H9 (cell line): Measurements from ENCODE around the gene GATAD2B. TPM values are rescaled to one million over a fixed set of nuclear protein-coding genes. Genes with fewer than 3 reads are reported as not detected.
A peak's percentile ranks its signal among the peaks of the same experiment; 100 is the strongest.

ENCODE experiments used
- DNase-seq: peaks from one replicate; pipeline ENCODE4 v3.0.0-alpha.2; 2017
- H2AFZ ChIP-seq: one replicate; pipeline ENCODE4 v1.6.1; 2013; ENCODE audit warnings: mild to moderate bottlenecking, low read length, control low read depth, moderate library complexity
- H2AK5ac ChIP-seq: 2 replicates; pipeline ENCODE4 v1.6.1; 2013; ENCODE audit warnings: low read length, control low read depth, mixed read lengths; ENCODE audit not compliant: insufficient read length
- H2BK120ac ChIP-seq: one replicate; pipeline ENCODE4 v1.6.1; 2013; ENCODE audit warnings: low read depth, mild to moderate bottlenecking, low read length, control low read depth, inconsistent platforms; ENCODE audit not compliant: poor library complexity, severe bottlenecking
- H2BK12ac ChIP-seq: 2 replicates; pipeline ENCODE4 v1.6.1; 2013; ENCODE audit warnings: low read length, control low read depth, mixed read lengths, low read depth; ENCODE audit not compliant: insufficient read length
- H2BK15ac ChIP-seq: 2 replicates; pipeline ENCODE4 v1.6.1; 2013; ENCODE audit warnings: low read depth, low read length, control low read depth
- H2BK20ac ChIP-seq: one replicate; pipeline ENCODE4 v1.6.1; 2013; ENCODE audit warnings: low read depth, mild to moderate bottlenecking, low read length, control low read depth, inconsistent platforms; ENCODE audit not compliant: poor library complexity, severe bottlenecking
- H2BK5ac ChIP-seq: 2 replicates; pipeline ENCODE4 v1.6.1; 2013; ENCODE audit warnings: low read length, control low read depth, mixed read lengths; ENCODE audit not compliant: insufficient read length
- H3K14ac ChIP-seq: 2 replicates; pipeline ENCODE4 v1.6.1; 2013; ENCODE audit warnings: low read length, control low read depth; ENCODE audit not compliant: insufficient read depth
- H3K18ac ChIP-seq: 2 replicates; pipeline ENCODE4 v1.6.1; 2013; ENCODE audit warnings: low read depth, mild to moderate bottlenecking, mixed read lengths, low read length, control low read depth; ENCODE audit not compliant: insufficient read length
- H3K23ac ChIP-seq: 2 replicates; pipeline ENCODE4 v1.6.1; 2013; ENCODE audit warnings: low read length, control low read depth, mixed read lengths, low read depth; ENCODE audit not compliant: insufficient read length
- H3K23me2 ChIP-seq: 2 replicates; pipeline ENCODE4 v1.6.1; 2013; ENCODE audit warnings: low read depth, mild to moderate bottlenecking, mixed read lengths, low read length, control low read depth; ENCODE audit not compliant: insufficient read length, poor library complexity, severe bottlenecking
- H3K27ac ChIP-seq: 2 replicates; pipeline ENCODE4 v1.5.1; 2013; ENCODE audit warnings: low read length, control low read depth, mixed read lengths, low read depth; ENCODE audit not compliant: insufficient read length
- H3K27me3 ChIP-seq: 2 replicates; pipeline ENCODE4 v1.6.1; 2013; ENCODE audit warnings: low read length, control low read depth, inconsistent platforms; ENCODE audit not compliant: insufficient read depth
- H3K4ac ChIP-seq: 2 replicates; pipeline ENCODE4 v1.6.1; 2013; ENCODE audit warnings: low read depth, mild to moderate bottlenecking, control low read depth, inconsistent platforms, low read length, moderate library complexity
- H3K4me1 ChIP-seq: 2 replicates; pipeline ENCODE4 v1.6.1; 2013; ENCODE audit warnings: low read length, control low read depth, inconsistent platforms; ENCODE audit not compliant: insufficient read depth
- H3K4me2 ChIP-seq: 2 replicates; pipeline ENCODE4 v1.6.1; 2013; ENCODE audit warnings: low read length, control low read depth, mixed read lengths; ENCODE audit not compliant: insufficient read length, insufficient read depth
- H3K56ac ChIP-seq: 2 replicates; pipeline ENCODE4 v1.6.1; 2013; ENCODE audit warnings: low read depth, mild to moderate bottlenecking, mixed read lengths, low read length, control low read depth; ENCODE audit not compliant: insufficient read length
- H3K79me1 ChIP-seq: 2 replicates; pipeline ENCODE4 v1.6.1; 2013; ENCODE audit warnings: low read depth, mild to moderate bottlenecking, moderate library complexity, low read length, control low read depth, inconsistent platforms; ENCODE audit not compliant: insufficient read depth, poor library complexity, severe bottlenecking
- H3K79me2 ChIP-seq: 2 replicates; pipeline ENCODE4 v1.6.1; 2013; ENCODE audit warnings: low read length, control low read depth, inconsistent platforms; ENCODE audit not compliant: insufficient read depth
- H3K9ac ChIP-seq: 2 replicates; pipeline ENCODE4 v1.6.1; 2013; ENCODE audit warnings: low read length, control low read depth, mixed read lengths; ENCODE audit not compliant: insufficient read length; ENCODE audit errors: extremely low read depth
- H3K9me3 ChIP-seq: one replicate; pipeline ENCODE4 v1.6.1; 2013; ENCODE audit warnings: low read depth, low read length, inconsistent platforms; ENCODE audit not compliant: control insufficient read depth
- H3T11ph ChIP-seq: one replicate; pipeline ENCODE4 v1.6.1; 2013; ENCODE audit warnings: mild to moderate bottlenecking, low read length, control low read depth, inconsistent platforms
- H4K20me1 ChIP-seq: one replicate; pipeline ENCODE4 v1.6.1; 2013; ENCODE audit not compliant: control insufficient read depth, insufficient read length, insufficient read depth
- H4K5ac ChIP-seq: 2 replicates; pipeline ENCODE4 v1.6.1; 2013; ENCODE audit warnings: low read depth, mild to moderate bottlenecking, mixed read lengths, low read length, control low read depth; ENCODE audit not compliant: insufficient read length
- H4K8ac ChIP-seq: replicated peaks from 2 replicates; pipeline ENCODE4 v1.6.1; 2013; ENCODE audit warnings: low read length, control low read depth, mixed read lengths, low read depth; ENCODE audit not compliant: insufficient read length
- H4K91ac ChIP-seq: 2 replicates; pipeline ENCODE4 v1.6.1; 2013; ENCODE audit warnings: low read depth, mild to moderate bottlenecking, moderate library complexity, mixed read lengths, low read length, control low read depth; ENCODE audit not compliant: insufficient read length
- H3K27ac Mint-ChIP-seq, 3 experiments: 2 replicates in 2 of 3; 3 replicates in 1 of 3; pipeline ENCODE4 v1.8.0; 2020 to 2021; ENCODE audit warnings: mixed read lengths in 3 of 3, mild to moderate bottlenecking in 1 of 3, moderate library complexity in 1 of 3
- H3K27me3 Mint-ChIP-seq: 2 replicates; pipeline ENCODE4 v1.8.0; 2021; ENCODE audit warnings: low read depth, mild to moderate bottlenecking, moderate library complexity, mixed read lengths
- H3K36me3 Mint-ChIP-seq, 3 experiments: 2 replicates in 2 of 3; 3 replicates in 1 of 3; pipeline ENCODE4 v1.8.0; 2020 to 2021; ENCODE audit warnings: low read depth in 3 of 3, mixed read lengths in 3 of 3; ENCODE audit not compliant: insufficient read depth in 1 of 3
- H3K4me1 Mint-ChIP-seq, 2 experiments: 2 replicates each; pipeline ENCODE4 v1.8.0; 2020; ENCODE audit warnings: mixed read lengths in 2 of 2
- H3K4me3 Mint-ChIP-seq, 2 experiments: 2 replicates in 1 of 2; 3 replicates in 1 of 2; pipeline ENCODE4 v1.8.0; 2020 to 2021; ENCODE audit warnings: mild to moderate bottlenecking in 2 of 2, mixed read lengths in 2 of 2, moderate library complexity in 1 of 2
- H3K9me3 Mint-ChIP-seq, 2 experiments: 2 replicates in 1 of 2; 3 replicates in 1 of 2; pipeline ENCODE4 v1.8.0; 2020; ENCODE audit warnings: mild to moderate bottlenecking in 2 of 2, mixed read lengths in 2 of 2, moderate library complexity in 1 of 2
- WGBS: extraction: QIAGEN DNeasy Blood & Tissue Kit; methylation state at CpG from one replicate; pipeline ENCODE4 v1.1.7; 2013; ENCODE audit warnings: missing lambda C conversion rate, low lambda C conversion rate, mixed read lengths; ENCODE audit not compliant: insufficient read length; ENCODE audit errors: extremely low coverage; 5-methylcytosine and 5-hydroxymethylcytosine counted together
- total RNA-seq: library from RNA; stranded (reverse); gene quantifications from 2 replicates; pipeline ENCODE4 v1.2.1, GENCODE V29; 2021
- TF ChIP-seq, protein P1 (sequence below): fragments of 200-600 bp; sonication (generic); conservative IDR thresholded peaks from 3 replicates; pipeline ENCODE4 v1.8.0; 2021; ENCODE audit warnings: antibody characterized with exemption, mild to moderate bottlenecking

GATAD2B gene
- total RNA-seq, 1 experiment from 2014 or later = 44.1 TPM

DNA sequence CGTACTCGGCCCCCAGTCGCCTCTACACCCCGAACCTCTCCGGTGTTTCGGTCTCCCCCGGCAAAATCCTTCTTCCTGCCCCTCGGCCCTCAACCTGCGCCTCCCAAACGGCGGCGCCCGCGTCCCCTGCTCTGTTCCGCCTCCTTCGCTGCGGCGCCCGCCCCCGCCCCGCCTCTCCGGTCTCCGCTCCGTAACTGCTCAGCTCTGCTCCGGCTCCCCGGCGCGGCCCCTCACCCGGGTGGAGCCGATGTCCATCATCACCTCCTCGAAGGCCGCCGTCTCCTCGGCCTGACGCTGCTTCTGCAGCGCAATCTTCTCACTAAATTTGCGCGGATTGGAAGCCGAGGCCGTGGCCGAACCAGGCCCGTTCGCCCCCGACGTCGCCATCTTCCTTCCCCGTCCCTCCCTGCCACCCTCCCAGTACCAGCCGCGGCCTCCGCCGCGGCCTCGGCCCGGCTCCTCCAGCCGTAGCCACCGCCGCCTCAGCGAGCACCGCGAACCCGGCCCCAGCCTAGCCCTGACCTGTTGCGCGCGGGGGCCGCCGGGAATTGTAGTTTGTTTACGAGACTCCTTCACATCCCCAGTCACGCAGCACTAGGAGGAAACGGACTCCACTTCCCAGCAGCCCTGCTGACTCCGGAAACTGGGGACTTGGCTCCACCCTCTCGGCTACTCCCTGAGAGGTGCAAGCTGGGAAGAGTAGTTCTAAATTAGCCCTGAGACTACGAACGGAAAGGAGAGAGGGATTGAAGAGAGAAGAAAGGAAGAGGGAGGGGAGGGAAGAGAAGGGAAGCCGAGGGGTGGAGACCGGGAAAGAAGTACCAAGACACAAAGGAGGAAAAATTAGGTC lies 35.6 kb upstream of the GATAD2B start, which contains the start of gene CRTC2:
Gene CRTC2 (minus strand): TSS at position 502 of the 850 bp plus-strand sequence. CDS start 115 bp downstream, at position 387.
- H3T11ph ChIP-seq = no peak within 1 kb of the TSS
- peak within 1 kb of the TSS; percentile 95 to 99 (median 99) for H3K27ac Mint-ChIP-seq
- no peak within 1 kb of the TSS for H4K8ac ChIP-seq
- peak within 1 kb of the TSS; percentile 61 for H3K18ac ChIP-seq
- H3K14ac ChIP-seq = peak within 1 kb of the TSS; percentile 72
- H2BK5ac ChIP-seq = no peak within 1 kb of the TSS
- WGBS = no CpG with 5 or more reads among the region's 75 CpGs
- H3K27me3 Mint-ChIP-seq = no peaks in the 10 kb centered on the region
- H3K4me2 ChIP-seq = peak within 1 kb of the TSS; percentile 98
- H3K79me1 ChIP-seq = peaks cover 21% of the 10 kb centered on the region
- H2BK15ac ChIP-seq = no peak within 1 kb of the TSS
- H3K4ac ChIP-seq = no peak within 1 kb of the TSS
- peaks cover 27 to 45% (median 31%) of the 10 kb centered on the region in 3 experiments for H3K36me3 Mint-ChIP-seq
- H3K4me3 Mint-ChIP-seq = peak within 1 kb of the TSS; percentile 99 to 100
- H3K4me1 ChIP-seq = no peaks in the 10 kb centered on the region
- no peak within 1 kb of the TSS for H3K23ac ChIP-seq
- H2BK12ac ChIP-seq = no peak within 1 kb of the TSS
- H3K27me3 ChIP-seq = no peaks in the 10 kb centered on the region
- no peaks in the 10 kb centered on the region for H4K20me1 ChIP-seq
- no peak within 1 kb of the TSS for H4K5ac ChIP-seq
- H3K9me3 ChIP-seq = no peaks in the 10 kb centered on the region
- peak within 1 kb of the TSS; percentile 93 for H3K9ac ChIP-seq
- no peak within 1 kb of the TSS for H2AFZ ChIP-seq
- peak; percentile 99 for DNase-seq
- no peak within 1 kb of the TSS for H2AK5ac ChIP-seq
- H2BK20ac ChIP-seq = no peak within 1 kb of the TSS
- H3K79me2 ChIP-seq = peaks cover 45% of the 10 kb centered on the region
- peak within 1 kb of the TSS; percentile 5 for H3K27ac ChIP-seq
- no peaks in the 10 kb centered on the region; a peak in 1 of 5 replicates for H3K9me3 Mint-ChIP-seq
- H3K56ac ChIP-seq = no peak within 1 kb of the TSS
- peaks cover 35 to 46% of the 10 kb centered on the region in 2 experiments for H3K4me1 Mint-ChIP-seq
- H4K91ac ChIP-seq = no peak within 1 kb of the TSS
- H2BK120ac ChIP-seq = no peak within 1 kb of the TSS
- TF ChIP-seq, protein P1, sequence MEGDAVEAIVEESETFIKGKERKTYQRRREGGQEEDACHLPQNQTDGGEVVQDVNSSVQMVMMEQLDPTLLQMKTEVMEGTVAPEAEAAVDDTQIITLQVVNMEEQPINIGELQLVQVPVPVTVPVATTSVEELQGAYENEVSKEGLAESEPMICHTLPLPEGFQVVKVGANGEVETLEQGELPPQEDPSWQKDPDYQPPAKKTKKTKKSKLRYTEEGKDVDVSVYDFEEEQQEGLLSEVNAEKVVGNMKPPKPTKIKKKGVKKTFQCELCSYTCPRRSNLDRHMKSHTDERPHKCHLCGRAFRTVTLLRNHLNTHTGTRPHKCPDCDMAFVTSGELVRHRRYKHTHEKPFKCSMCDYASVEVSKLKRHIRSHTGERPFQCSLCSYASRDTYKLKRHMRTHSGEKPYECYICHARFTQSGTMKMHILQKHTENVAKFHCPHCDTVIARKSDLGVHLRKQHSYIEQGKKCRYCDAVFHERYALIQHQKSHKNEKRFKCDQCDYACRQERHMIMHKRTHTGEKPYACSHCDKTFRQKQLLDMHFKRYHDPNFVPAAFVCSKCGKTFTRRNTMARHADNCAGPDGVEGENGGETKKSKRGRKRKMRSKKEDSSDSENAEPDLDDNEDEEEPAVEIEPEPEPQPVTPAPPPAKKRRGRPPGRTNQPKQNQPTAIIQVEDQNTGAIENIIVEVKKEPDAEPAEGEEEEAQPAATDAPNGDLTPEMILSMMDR = no peak
- peaks cover 21% of the 10 kb centered on the region for H3K23me2 ChIP-seq
